Activated CD8-positive, alpha-beta memory T cell treated with anti-CD3 and anti-CD28 coated beads for 1 hour (primary cell): Measurements from ENCODE around the gene CADM1.

ENCODE experiments used
- DNase-seq, 2 donors: peaks; one replicate each; pipeline ENCODE4 v3.0.0-alpha.2; 2020; ENCODE audit warnings: low read depth in 1 of 2; ENCODE audit errors: extremely low read depth in 1 of 2

CADM1 gene

GRCh38 chr11:115290479-115290878 lies 213.7 kb downstream of the CADM1 start:
- DNase-seq = no peak

GRCh38 chr11:115287266-115287665 lies 216.9 kb downstream of the CADM1 start:
- DNase-seq = no peak

GRCh38 chr11:115286614-115287013 lies 217.6 kb downstream of the CADM1 start:
- no peak for DNase-seq

GRCh38 chr11:115284773-115285172 lies 219.4 kb downstream of the CADM1 start:
- no peak for DNase-seq

GRCh38 chr11:115282923-115283322 lies 221.3 kb downstream of the CADM1 start:
- no peak for DNase-seq

- no peak for DNase-seq
These were observed 223.4 kb downstream of the CADM1 start for GRCh38 chr11:115280775-115281174.

GRCh38 chr11:115279813-115280761 lies 224.1 kb downstream of the CADM1 start:
- DNase-seq = no peak

- no peak for DNase-seq
These were observed 227.4 kb downstream of the CADM1 start for GRCh38 chr11:115276799-115277198.

- no peak for DNase-seq
These were observed 228.0 kb downstream of the CADM1 start for GRCh38 chr11:115276191-115276590.

GRCh38 chr11:115275045-115275444 lies 229.2 kb downstream of the CADM1 start:
- no peak for DNase-seq

- no peak for DNase-seq
These were observed 231.3 kb downstream of the CADM1 start for GRCh38 chr11:115272925-115273324.

- DNase-seq = no peak
These were observed 232.6 kb downstream of the CADM1 start for GRCh38 chr11:115271643-115272042.

GRCh38 chr11:115269191-115269950 lies 234.8 kb downstream of the CADM1 start:
- DNase-seq = no peak

- no peak for DNase-seq
These were observed 236.3 kb downstream of the CADM1 start for GRCh38 chr11:115267871-115268270.

GRCh38 chr11:115267238-115267781 lies 236.9 kb downstream of the CADM1 start:
- DNase-seq = no peak

- no peak for DNase-seq
These were observed 238.1 kb downstream of the CADM1 start for GRCh38 chr11:115266066-115266639.

GRCh38 chr11:115263799-115264656 lies 240.2 kb downstream of the CADM1 start:
- DNase-seq = no peak

- no peak for DNase-seq
These were observed 246.0 kb downstream of the CADM1 start for GRCh38 chr11:115258216-115258615.

- no peak for DNase-seq
These were observed 246.5 kb downstream of the CADM1 start for GRCh38 chr11:115257678-115258077.

GRCh38 chr11:115257270-115257669 lies 246.9 kb downstream of the CADM1 start:
- no peak for DNase-seq
